D341Med (cell line): Measurements from ENCODE around the gene KNTC1.
"Not testable (repeated sequence)": the region's sequence is repeated elsewhere in the genome, so short reads cannot be mapped to it uniquely, and the experiment has no call there.

ENCODE experiments used
- DNase-seq: peaks from one replicate; pipeline ENCODE4 v3.0.0; 2012; ENCODE audit warnings: low spot score

KNTC1 gene

DNA sequence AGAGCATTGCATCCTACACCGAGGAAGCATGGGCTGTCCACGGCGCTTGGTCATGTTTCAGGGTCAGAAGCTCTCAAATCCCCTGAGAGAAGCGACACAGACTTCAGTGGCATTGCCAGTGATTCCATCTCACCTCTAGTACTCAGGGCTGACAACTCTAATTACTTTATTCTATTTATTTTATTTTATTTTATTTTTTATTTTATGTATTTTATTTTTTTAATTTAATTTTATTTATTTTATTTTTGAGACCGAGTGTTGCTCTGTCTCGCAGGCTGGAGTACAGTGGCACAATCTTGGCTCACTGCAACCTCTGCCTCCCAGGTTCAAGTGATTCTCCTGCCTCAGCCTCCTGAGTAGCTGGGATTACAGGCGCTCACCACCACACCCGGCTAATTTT, 126.2 kb downstream of the KNTC1 start:
- DNase-seq: not testable (repeated sequence)

DNA sequence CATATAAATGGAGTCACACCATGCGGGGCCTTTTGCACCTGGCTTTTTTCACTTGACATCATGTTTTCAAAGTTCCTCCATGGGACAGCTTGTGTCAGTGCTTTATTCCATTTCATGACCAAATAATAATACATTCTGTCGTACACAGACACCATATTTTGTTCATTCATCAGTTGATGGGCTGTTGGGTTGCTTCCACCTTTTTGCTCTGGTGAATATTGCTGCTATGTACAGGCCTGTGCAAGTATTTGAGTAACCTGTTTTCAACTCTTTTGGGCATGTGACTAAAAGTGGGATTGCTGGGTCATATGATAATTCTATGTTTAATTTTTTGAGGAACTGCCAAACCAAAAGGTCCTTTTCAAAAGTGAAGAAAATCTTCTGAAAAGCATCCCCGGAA, 129.2 kb downstream of the KNTC1 start:
- DNase-seq: no peak

DNA sequence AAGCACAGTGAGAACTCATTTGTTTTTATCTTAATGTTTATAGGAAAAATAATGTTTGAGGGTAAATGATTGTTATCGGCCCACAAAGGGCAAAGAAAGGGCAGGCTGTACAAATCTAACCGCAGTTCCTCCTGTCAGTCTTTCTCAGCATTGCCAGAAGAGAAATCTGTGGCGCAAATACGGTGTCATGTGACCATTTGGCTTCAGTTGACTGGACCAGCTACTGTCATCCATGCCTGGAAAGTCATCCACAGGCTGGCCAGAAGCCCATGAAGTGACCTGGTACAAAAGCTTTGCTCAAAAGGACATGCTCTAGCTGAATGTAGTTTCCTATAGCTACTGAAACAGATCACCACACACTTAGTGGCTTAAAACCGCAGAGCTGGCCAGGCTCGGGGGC, 132.5 kb downstream of the KNTC1 start:
- DNase-seq: no peak

DNA sequence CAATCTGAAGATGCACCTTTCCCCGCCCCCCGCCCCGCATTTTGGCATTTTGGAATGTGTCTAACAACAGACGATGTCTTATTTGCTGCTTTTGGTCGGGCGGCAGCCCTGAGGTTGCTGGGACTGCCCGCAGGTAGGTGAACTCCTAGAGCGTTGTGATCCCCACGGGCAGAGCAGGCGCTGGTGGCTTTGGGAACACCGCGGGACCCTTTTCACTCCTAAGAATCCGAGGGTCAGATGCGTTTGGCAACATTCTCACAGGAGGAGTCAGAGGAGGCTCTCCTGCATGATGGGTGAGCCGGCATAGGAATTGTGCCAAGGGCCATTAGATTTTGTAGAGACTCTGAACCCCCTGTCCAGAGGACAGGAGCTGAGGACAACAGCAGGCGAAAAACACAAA, 134.2 kb downstream of the KNTC1 start:
- DNase-seq: no peak

DNA sequence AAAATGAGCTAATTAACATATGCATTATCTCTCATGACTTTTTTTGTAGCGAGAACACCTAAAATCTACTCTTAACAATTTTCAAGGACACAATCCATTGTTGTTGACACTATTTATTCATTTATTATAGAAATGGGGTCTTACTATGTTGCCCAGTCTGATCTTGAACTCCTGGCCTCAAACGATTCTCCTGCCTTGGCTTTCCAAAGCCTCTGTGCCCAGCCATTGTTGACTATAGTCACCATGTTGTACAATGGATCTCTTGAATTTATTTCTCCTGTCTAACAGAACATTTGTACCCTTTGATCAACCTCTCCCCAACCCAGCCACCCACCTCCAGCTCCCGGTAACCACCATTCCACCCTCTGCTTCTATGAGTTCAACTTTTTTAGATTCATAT, 134.9 kb downstream of the KNTC1 start:
- no peak for DNase-seq

DNA sequence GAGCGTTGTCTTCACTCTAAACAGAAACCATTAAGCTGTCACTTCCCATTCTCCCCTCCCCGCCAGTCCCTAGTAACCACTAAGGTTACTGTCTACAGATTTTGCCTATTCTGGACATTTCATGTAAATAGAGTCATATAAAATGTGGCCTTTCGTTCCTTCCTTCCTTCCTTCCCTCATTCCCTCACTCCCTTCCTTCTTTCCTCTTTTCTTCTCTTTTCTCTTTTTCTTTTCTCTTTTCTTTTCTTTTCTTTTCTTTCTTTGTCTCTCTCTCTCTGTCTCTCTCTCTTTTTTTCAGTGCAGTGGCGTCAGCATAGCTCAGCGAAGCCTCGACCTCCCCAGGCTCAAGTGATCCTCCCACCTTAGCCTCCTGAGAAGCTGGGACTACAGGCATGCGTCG, 138.3 kb downstream of the KNTC1 start:
- no peak for DNase-seq

DNA sequence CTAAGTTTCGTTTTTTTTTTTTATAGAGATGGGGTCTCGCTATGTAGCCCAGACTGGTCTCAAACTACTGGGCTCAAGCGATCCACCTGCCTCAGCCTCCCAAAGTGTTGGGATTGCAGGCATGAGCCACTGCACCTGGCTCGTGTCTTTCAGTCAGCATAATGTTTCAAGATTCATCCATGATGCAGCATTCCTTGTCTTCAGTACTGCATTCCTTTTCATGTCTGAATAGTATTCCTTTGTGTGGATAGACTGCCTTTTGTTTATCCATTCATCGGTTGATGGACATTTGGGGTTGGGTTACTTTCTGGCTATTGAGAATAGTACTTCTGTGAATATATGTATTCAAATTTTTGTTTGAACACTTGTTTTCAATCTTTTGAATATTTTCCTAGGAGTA, 138.7 kb downstream of the KNTC1 start:
- no peak for DNase-seq

DNA sequence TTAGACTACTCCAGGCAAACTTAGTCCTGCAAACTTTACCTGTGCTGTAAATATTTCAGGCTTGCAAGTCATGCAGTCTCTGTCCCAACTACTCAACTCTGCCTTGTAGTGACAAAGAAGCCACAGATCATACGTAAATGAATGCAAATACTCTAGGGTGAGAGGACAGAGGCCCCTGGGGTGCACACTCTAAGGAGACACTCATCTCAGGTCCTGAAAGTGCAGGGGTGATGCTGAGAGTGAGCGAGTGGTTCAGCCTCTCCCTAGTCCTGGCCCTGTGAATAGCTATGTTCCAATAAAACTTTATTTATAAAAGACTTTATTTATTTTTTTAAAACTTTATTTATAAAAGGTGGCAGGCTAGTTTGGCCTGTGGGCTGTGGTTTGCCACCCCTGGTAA, 141.2 kb downstream of the KNTC1 start:
- DNase-seq: no peak

DNA sequence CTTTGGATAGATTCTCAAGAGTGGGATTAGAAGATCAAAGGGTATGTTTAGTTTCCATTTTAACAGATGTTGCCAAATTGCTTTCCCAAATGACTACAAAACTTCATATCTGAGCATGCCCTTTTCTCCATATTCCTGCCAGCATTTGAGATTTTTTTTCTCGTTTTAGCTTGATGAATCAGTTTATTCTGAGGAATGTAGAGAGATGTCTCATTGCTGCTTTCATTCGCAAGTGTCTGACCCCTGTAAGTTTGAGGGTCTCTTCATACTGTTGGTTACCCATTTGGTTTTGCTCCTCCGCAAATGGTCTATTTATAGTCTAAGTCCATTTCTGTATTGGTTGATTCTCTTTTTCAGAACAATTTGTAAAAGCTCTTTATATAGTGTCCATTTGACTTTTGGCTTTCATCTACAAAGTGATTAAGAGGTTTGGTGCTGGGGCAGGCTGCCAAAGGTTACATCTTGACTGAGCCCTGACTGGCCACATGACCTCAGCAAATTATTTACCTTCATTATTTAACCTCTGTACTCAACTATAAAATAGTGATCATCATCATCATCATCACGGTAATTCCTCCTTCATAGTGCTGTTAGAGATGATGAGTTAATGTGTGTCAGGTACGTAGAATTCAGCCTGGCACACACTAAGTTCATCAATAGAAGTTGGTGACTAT, 142.5 kb downstream of the KNTC1 start:
- DNase-seq: no peak

DNA sequence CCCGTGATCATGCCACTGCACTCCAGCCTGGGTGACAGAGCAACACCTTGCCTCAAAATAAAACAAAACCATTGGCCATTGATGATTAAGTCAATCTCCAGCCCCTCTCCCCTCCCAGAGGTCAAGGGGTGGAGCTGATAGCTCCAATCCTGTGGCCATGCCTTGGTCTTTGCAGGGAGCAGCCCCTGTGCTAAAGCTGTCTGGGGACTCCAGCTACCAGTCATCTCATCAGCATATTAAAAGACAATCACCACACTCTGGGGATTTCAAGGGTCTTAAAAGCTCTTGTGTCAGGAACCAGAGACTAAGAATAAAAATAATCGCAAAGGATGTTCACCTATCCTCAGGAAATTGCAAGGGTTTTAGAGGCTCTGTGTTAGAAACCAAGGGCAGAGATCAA, 145.5 kb downstream of the KNTC1 start:
- DNase-seq: no peak
